WI38 (cell line): ENCODE results near the gene TRMU.

Source experiments
- H3K4me3 ChIP-seq: 2 replicates; pipeline ENCODE4 v1.5.1; 2011; ENCODE audit warnings: low read depth, mild to moderate bottlenecking, control low read depth, low read length
- TF ChIP-seq, protein P1 (sequence below): IDR thresholded peaks from 2 replicates; pipeline ENCODE4 v1.5.1; 2012; ENCODE audit warnings: low read depth, mild to moderate bottlenecking, control low read depth, low read length

The TRMU gene

GRCh38 chr22:46290121-46290842, 45.2 kb upstream of the TRMU start:
- H3K4me3 ChIP-seq = no peak overlapping the region
- TF ChIP-seq, protein P1, sequence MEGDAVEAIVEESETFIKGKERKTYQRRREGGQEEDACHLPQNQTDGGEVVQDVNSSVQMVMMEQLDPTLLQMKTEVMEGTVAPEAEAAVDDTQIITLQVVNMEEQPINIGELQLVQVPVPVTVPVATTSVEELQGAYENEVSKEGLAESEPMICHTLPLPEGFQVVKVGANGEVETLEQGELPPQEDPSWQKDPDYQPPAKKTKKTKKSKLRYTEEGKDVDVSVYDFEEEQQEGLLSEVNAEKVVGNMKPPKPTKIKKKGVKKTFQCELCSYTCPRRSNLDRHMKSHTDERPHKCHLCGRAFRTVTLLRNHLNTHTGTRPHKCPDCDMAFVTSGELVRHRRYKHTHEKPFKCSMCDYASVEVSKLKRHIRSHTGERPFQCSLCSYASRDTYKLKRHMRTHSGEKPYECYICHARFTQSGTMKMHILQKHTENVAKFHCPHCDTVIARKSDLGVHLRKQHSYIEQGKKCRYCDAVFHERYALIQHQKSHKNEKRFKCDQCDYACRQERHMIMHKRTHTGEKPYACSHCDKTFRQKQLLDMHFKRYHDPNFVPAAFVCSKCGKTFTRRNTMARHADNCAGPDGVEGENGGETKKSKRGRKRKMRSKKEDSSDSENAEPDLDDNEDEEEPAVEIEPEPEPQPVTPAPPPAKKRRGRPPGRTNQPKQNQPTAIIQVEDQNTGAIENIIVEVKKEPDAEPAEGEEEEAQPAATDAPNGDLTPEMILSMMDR = no peak

- no peak overlapping the region for H3K4me3 ChIP-seq
- TF ChIP-seq, protein P1 = no peak
Measured at GRCh38 chr22:46290843-46291785, 44.4 kb upstream of the TRMU start.

DNA sequence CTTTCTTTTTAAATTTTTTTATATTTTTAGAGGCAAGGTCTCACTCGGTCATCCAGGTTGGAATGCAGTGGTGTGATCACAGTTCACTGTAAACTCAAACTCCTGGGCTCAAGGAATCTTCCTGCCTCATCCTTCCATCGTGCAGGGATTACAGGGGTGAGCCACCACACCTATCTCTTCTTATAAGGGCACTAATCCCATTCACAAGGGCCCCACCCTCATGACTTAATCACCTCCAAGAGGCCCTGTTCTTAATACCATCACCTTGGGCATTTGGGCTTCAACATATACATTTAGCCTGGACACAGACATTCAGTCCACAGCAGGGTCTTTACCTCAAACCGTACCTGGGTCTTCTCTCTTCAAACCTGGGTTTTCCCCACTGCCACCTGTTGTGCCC, 43.3 kb upstream of the TRMU start:
- TF ChIP-seq, protein P1 = no peak
- no peak overlapping the region for H3K4me3 ChIP-seq

DNA sequence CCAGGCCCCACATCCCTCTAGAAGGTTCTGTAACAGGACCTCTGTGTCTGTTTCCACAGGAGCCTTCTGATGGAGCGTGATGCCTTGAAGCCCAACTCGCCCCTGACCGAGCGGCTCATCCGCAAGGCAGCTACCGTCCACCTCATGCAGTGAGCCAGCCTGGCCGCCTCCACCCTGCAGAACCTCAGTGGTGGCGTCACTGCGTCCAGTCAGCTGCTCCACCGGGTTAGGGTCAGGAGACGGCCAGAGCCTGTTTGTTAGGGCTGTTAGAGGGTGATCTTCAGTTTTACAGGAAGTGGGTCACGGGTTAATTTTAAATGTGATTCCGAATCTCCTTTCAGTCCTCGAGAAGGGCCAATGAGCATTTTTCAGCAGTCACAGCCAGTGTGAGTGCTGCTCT, 42.8 kb upstream of the TRMU start:
- H3K4me3 ChIP-seq = no peak overlapping the region
- TF ChIP-seq, protein P1 = no peak

DNA sequence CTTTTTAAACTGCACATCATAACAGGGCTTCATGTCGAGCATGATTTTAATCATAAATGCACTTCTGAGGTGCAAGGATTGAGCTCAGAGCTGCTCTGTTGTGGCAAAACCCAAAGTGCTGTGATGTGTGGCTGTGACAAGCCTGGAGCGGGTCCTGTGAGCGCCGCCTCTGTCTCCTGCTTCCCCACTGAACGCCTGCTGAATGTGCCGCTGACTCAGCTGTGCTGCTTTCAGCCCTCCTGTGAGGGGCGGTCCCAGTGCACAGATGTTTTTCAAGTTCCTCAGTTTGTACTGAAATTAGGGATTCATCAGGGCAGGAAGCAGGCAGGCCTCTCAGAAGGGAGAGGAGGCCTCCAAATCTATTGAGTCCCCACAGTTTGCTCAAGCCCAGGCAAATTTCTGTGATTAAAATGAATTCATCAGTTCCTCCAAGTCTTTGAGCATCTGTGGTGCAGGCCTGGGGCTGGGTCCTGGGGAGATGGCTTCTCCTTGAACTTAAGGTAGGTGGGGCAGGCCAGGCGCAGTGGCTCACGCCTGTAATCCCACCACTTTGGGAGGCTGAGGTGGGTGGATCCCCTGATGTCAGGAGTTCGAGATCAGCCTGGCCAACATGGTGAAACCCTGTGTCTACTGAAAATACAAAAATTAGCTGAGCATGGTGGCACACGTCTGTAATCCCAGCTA, 41.8 kb upstream of the TRMU start:
- no peak overlapping the region for H3K4me3 ChIP-seq
- TF ChIP-seq, protein P1 = no peak

DNA sequence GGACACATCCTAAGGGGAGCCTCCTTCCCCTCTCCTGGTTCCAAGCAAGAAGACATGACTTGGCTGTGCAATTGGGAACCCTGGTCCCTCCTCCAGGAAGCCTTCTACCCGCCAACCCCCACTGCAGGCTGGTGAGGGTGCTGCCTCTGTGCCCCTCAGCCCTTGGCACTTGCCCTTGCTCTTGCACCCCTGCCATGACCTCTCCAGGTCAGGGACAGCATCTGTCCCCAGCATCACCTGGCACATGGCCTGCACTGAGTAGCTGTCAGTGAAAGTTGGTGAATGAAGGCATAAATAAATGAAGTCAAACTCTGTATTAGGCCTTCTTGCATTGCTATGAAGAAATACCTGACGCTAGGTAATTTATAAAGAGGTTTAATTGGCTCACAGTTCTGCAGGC, 40.7 kb upstream of the TRMU start:
- TF ChIP-seq, protein P1 = no peak
- H3K4me3 ChIP-seq = no peak overlapping the region
